IMR-90 (cell line): ENCODE measurements around the gene PRDM15. TPM values are rescaled to one million over a fixed set of nuclear protein-coding genes. Genes with fewer than 3 reads are reported as not detected.

Experiments used
- ATAC-seq: fragments of 200-7000 bp; cut with Tn5 transposase; 2 replicates; pipeline ENCODE4 v1.9.1; 2020; ENCODE audit warnings: low read depth, mild to moderate bottlenecking, moderate library complexity
- BruUV-seq: library from RNA; stranded (reverse); fragments of 400-500 nt; replicated peaks from 2 replicates; lab custom pipeline; 2021; lab: Mats Ljungman, UMichigan
- CTCF ChIA-PET: fragments of 300-600 bp; formaldehyde crosslinking; extraction: SDS; loops from one replicate; lab custom pipeline; 2021; ENCODE audit warnings: antibody characterized with exemption; lab: Yijun Ruan, JAX
- POLR2A ChIA-PET: fragments of 300-600 bp; sonication (Branson Sonifier 250); formaldehyde crosslinking; loops from one replicate; lab custom pipeline; 2022; ENCODE audit warnings: antibody characterized with exemption; ENCODE audit not compliant: unreplicated experiment; lab: Charles Lee
- DNase-seq: peaks from one replicate; pipeline ENCODE4 v3.0.0; 2013
- H2AFZ ChIP-seq: replicated peaks from 2 replicates; pipeline ENCODE3; 2013; ENCODE audit warnings: low read length, mild to moderate bottlenecking; ENCODE audit not compliant: poor library complexity
- H2AK5ac ChIP-seq: 2 replicates; pipeline ENCODE4 v1.6.1; 2013; ENCODE audit warnings: low read depth, low read length, inconsistent platforms
- H2AK9ac ChIP-seq: replicated peaks from 2 replicates; pipeline ENCODE3; 2013; ENCODE audit warnings: mild to moderate bottlenecking, low read depth, low read length, moderate library complexity; ENCODE audit not compliant: poor library complexity
- H2BK120ac ChIP-seq: 2 replicates; pipeline ENCODE4 v1.6.1; 2013; ENCODE audit warnings: low read depth, low read length, inconsistent platforms
- H2BK15ac ChIP-seq: 3 replicates; pipeline ENCODE4 v1.6.1; 2013; ENCODE audit warnings: low read depth, low read length, inconsistent platforms
- H2BK20ac ChIP-seq: 2 replicates; pipeline ENCODE4 v1.6.1; 2013; ENCODE audit warnings: low read depth, mild to moderate bottlenecking, inconsistent platforms, low read length, moderate library complexity
- H2BK5ac ChIP-seq: 2 replicates; pipeline ENCODE4 v1.6.1; 2013; ENCODE audit warnings: mild to moderate bottlenecking, low read depth, low read length, inconsistent platforms; ENCODE audit not compliant: poor library complexity, severe bottlenecking
- H3K14ac ChIP-seq: replicated peaks from 2 replicates; pipeline ENCODE4 v1.6.1; 2013; ENCODE audit warnings: low read depth, low read length, inconsistent platforms
- H3K18ac ChIP-seq: 2 replicates; pipeline ENCODE4 v1.6.1; 2013; ENCODE audit warnings: low read depth, low read length, control low read depth
- H3K23ac ChIP-seq: 2 replicates; pipeline ENCODE4 v1.6.1; 2013; ENCODE audit warnings: low read depth, low read length, inconsistent platforms
- H3K27ac ChIP-seq: 2 replicates; pipeline ENCODE4 v1.5.1; 2013; ENCODE audit warnings: mild to moderate bottlenecking, control low read depth, low read length; ENCODE audit not compliant: insufficient read depth
- H3K27me3 ChIP-seq: 2 replicates; pipeline ENCODE4 v1.6.1; 2013; ENCODE audit warnings: low read length; ENCODE audit not compliant: control insufficient read depth, insufficient read depth
- H3K36me3 ChIP-seq: 2 replicates; pipeline ENCODE4 v1.6.1; 2013; ENCODE audit warnings: low read length, mixed read lengths; ENCODE audit not compliant: control insufficient read depth, insufficient read depth
- H3K4ac ChIP-seq: 2 replicates; pipeline ENCODE4 v1.6.1; 2013; ENCODE audit warnings: low read depth, low read length, inconsistent platforms
- H3K4me1 ChIP-seq: 2 replicates; pipeline ENCODE4 v1.6.1; 2013; ENCODE audit warnings: low read length, mixed read lengths; ENCODE audit not compliant: control insufficient read depth, insufficient read depth
- H3K4me2 ChIP-seq: 2 replicates; pipeline ENCODE4 v1.6.1; 2013; ENCODE audit warnings: low read depth, mild to moderate bottlenecking, control low read depth, low read length, moderate library complexity
- H3K4me3 ChIP-seq: 2 replicates; pipeline ENCODE4 v1.5.1; 2013; ENCODE audit warnings: low read depth, mild to moderate bottlenecking, control low read depth, low read length, moderate library complexity; ENCODE audit not compliant: insufficient read depth
- H3K56ac ChIP-seq: 2 replicates; pipeline ENCODE4 v1.6.1; 2013; ENCODE audit warnings: low read length, inconsistent platforms; ENCODE audit not compliant: insufficient read depth; ENCODE audit errors: extremely low read depth
- H3K79me1 ChIP-seq, 2 experiments: 2 replicates each; pipeline ENCODE4 v1.6.1; 2013; ENCODE audit warnings: low read length in 2 of 2, inconsistent platforms in 1 of 2, low read depth in 1 of 2
- H3K9ac ChIP-seq: 2 replicates; pipeline ENCODE4 v1.6.1; 2013; ENCODE audit warnings: low read depth, low read length, control low read depth
- H3K9me1 ChIP-seq: 2 replicates; pipeline ENCODE4 v1.6.1; 2013; ENCODE audit warnings: low read length, inconsistent platforms; ENCODE audit not compliant: insufficient read depth
- H3K9me3 ChIP-seq: 2 replicates; pipeline ENCODE4 v1.6.1; 2013; ENCODE audit warnings: low read length; ENCODE audit not compliant: control insufficient read depth, insufficient read depth
- H4K20me1 ChIP-seq: 2 replicates; pipeline ENCODE4 v1.6.1; 2013; ENCODE audit warnings: low read length, inconsistent platforms; ENCODE audit not compliant: insufficient read depth
- H4K5ac ChIP-seq: 2 replicates; pipeline ENCODE4 v1.6.1; 2013; ENCODE audit warnings: mild to moderate bottlenecking, low read depth, low read length, control low read depth
- H4K8ac ChIP-seq, 2 experiments: 2 replicates each; pipeline ENCODE4 v1.6.1; 2013; ENCODE audit warnings: low read depth in 2 of 2, low read length in 2 of 2, control low read depth in 1 of 2, inconsistent platforms in 1 of 2
- H4K91ac ChIP-seq: 2 replicates; pipeline ENCODE4 v1.6.1; 2013; ENCODE audit warnings: low read depth, low read length, inconsistent platforms; ENCODE audit not compliant: insufficient read depth
- BHLHE40 ChIP-seq: fragments of 150-350 bp; IDR thresholded peaks from 2 replicates; pipeline ENCODE4 v1.6.1; 2016; ENCODE audit warnings: mild to moderate bottlenecking, low read depth, low read length
- CHD1 ChIP-seq: IDR thresholded peaks from 2 replicates; pipeline ENCODE4 v1.6.1; 2012; ENCODE audit warnings: low read depth, low read length, improper control_type of control experiment
- ELK1 ChIP-seq: fragments of 150-350 bp; IDR thresholded peaks from 2 replicates; pipeline ENCODE4 v1.6.1; 2016; ENCODE audit warnings: low read depth, mild to moderate bottlenecking, low read length, moderate library complexity, borderline replicate concordance
- FOS ChIP-seq: fragments of 150-350 bp; IDR thresholded peaks from 2 replicates; pipeline ENCODE4 v1.6.1; 2016; ENCODE audit warnings: low read depth, low read length
- MAFK ChIP-seq: IDR thresholded peaks from 2 replicates; pipeline ENCODE4 v1.6.1; 2012; ENCODE audit warnings: low read depth, low read length, improper control_type of control experiment
- MAZ ChIP-seq: IDR thresholded peaks from 2 replicates; pipeline ENCODE4 v1.6.1; 2012; ENCODE audit warnings: low read depth, mild to moderate bottlenecking, low read length, improper control_type of control experiment, moderate library complexity, borderline replicate concordance
- MXI1 ChIP-seq: IDR thresholded peaks from 2 replicates; pipeline ENCODE4 v1.6.1; 2012; ENCODE audit warnings: low read depth, mild to moderate bottlenecking, low read length, moderate library complexity, borderline replicate concordance
- NFE2L2 ChIP-seq: fragments of 150-350 bp; IDR thresholded peaks from 2 replicates; pipeline ENCODE4 v1.6.1; 2016; ENCODE audit warnings: low read depth, mild to moderate bottlenecking, low read length
- POLR2A ChIP-seq: IDR thresholded peaks from 2 replicates; pipeline ENCODE4 v1.6.1; 2012; ENCODE audit warnings: mild to moderate bottlenecking, low read depth, low read length
- RAD21 ChIP-seq: IDR thresholded peaks from 2 replicates; pipeline ENCODE4 v1.6.1; 2012; ENCODE audit warnings: low read length, improper control_type of control experiment
- RFX5 ChIP-seq: IDR thresholded peaks from 2 replicates; pipeline ENCODE4 v1.8.0; 2012; ENCODE audit warnings: low read depth, mild to moderate bottlenecking, low read length, moderate library complexity
- SMC3 ChIP-seq: fragments of 150-350 bp; IDR thresholded peaks from 2 replicates; pipeline ENCODE4 v1.6.1; 2016; ENCODE audit warnings: low read depth, mild to moderate bottlenecking, antibody characterized with exemption, low read length, moderate library complexity
- USF2 ChIP-seq: fragments of 150-350 bp; IDR thresholded peaks from 2 replicates; pipeline ENCODE4 v1.6.1; 2017; ENCODE audit warnings: mild to moderate bottlenecking, antibody characterized with exemption, low read length, low read depth
- WGBS, 2 experiments: methylation state at CpG; one replicate each; pipeline versions ENCODE4 v1.1.5 to v1.1.7; 2013; ENCODE audit warnings: missing lambda C conversion rate in 2 of 2; ENCODE audit not compliant: insufficient read length in 1 of 2; ENCODE audit errors: extremely low coverage in 2 of 2; 5-methylcytosine and 5-hydroxymethylcytosine counted together
- dilution Hi-C: fragments of 300-500 bp; cut with HindIII; formaldehyde crosslinking; loops from one replicate; pipeline ENCODE4 v1.14.3; 2018; ENCODE audit warnings: low sequenced_read_pairs; ENCODE audit not compliant: unreplicated experiment
- in situ Hi-C: fragments of 300-500 bp; cut with MboI; formaldehyde crosslinking; loops from 3 replicates; pipeline ENCODE4 v1.14.3; 2019; ENCODE audit warnings: low sequenced_read_pairs, inconsistent platforms, mixed read lengths
- intact Hi-C: fragments of 100-400 bp; cut with micrococcal nuclease; formaldehyde crosslinking; loops from 2 replicates; pipeline ENCODE4 v1.10.0; 2022
- polyA plus RNA-seq, 3 experiments: library from polyadenylated mRNA; depleted of rRNA; stranded (reverse); fragments of >200 nt; gene quantifications; 2 replicates each; pipeline ENCODE4 v1.2.3, GENCODE V29; 2012; ENCODE audit warnings: low replicate concordance in 1 of 3
- total RNA-seq: library from RNA; depleted of rRNA; stranded (reverse); fragments of >200 nt; gene quantifications from 2 replicates; pipeline ENCODE4 v1.2.3, GENCODE V29; 2012
- TF ChIP-seq, protein P1 (sequence below): conservative IDR thresholded peaks from 2 replicates; pipeline ENCODE4 v1.5.1; 2012; ENCODE audit warnings: mild to moderate bottlenecking, low read depth, low read length, improper control_type of control experiment

PRDM15 gene
- total and polyA plus RNA-seq, 2 of the 4 experiments (the other 2 are of a cell fraction): 7.3 to 8.8 TPM

DNA sequence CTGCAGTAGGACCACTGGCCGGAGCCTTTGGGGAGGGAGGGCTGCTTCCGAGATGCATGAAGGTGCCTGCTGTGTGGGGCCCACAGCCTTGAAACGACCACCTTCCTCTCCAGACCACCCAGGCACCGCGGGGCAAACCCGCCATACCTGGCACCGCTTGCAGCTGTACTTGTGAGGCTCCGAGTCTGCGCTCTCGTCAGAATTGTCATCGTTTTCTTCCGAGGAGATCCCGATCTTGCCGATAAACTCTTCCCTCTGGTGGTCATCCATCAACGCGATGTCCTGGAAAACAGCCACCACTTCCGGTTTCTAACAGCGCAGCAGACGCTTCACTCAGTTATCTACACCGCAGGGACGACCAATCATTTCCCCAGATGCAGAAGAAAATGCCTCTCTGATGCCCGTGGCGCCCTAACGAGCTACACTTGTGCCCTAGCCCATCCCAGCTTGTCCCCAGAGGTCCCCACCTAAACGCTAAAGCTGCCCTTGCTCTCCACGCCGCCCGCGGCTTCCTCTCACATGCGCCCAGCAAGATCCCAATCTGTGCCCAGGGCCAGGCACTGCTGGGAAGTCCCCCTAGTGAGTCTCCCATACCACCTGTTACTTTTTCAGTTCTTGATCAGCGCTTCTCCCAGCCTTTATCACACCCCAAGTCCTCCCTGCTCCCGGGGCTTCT is 57.2 kb downstream of the PRDM15 start:
- H4K20me1 ChIP-seq: no peaks in the 10 kb centered on the region
- TF ChIP-seq, protein P1, sequence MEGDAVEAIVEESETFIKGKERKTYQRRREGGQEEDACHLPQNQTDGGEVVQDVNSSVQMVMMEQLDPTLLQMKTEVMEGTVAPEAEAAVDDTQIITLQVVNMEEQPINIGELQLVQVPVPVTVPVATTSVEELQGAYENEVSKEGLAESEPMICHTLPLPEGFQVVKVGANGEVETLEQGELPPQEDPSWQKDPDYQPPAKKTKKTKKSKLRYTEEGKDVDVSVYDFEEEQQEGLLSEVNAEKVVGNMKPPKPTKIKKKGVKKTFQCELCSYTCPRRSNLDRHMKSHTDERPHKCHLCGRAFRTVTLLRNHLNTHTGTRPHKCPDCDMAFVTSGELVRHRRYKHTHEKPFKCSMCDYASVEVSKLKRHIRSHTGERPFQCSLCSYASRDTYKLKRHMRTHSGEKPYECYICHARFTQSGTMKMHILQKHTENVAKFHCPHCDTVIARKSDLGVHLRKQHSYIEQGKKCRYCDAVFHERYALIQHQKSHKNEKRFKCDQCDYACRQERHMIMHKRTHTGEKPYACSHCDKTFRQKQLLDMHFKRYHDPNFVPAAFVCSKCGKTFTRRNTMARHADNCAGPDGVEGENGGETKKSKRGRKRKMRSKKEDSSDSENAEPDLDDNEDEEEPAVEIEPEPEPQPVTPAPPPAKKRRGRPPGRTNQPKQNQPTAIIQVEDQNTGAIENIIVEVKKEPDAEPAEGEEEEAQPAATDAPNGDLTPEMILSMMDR: no peak
- TF ChIP-seq ELK1: no peak
- no peak for TF ChIP-seq MXI1
- TF ChIP-seq MAZ: no peak
- TF ChIP-seq RAD21: no peak
- no peak for TF ChIP-seq CHD1
- TF ChIP-seq FOS: no peak
- no peak for TF ChIP-seq NFE2L2
- no peak for TF ChIP-seq USF2
- TF ChIP-seq SMC3: no peak
- TF ChIP-seq BHLHE40: no peak
- no peak for TF ChIP-seq RFX5
- TF ChIP-seq POLR2A: no peak
- TF ChIP-seq MAFK: no peak
- no peaks in the 10 kb centered on the region for H3K27me3 ChIP-seq
- no peaks in the 10 kb centered on the region for H3K9me3 ChIP-seq
- H3K36me3 ChIP-seq: peaks cover 13% of the 10 kb centered on the region
- H4K8ac ChIP-seq: no peak overlapping the region
- H2AK9ac ChIP-seq: no peak overlapping the region
- DNase-seq (no peak), ATAC-seq (no peak)
- H3K9ac ChIP-seq: no peak overlapping the region
- no peak overlapping the region for H3K4me2 ChIP-seq
- H3K14ac ChIP-seq: no peak overlapping the region
- no peak overlapping the region for H2AK5ac ChIP-seq
- H3K4ac ChIP-seq: no peak overlapping the region
- no peak overlapping the region for H3K18ac ChIP-seq
- no peak overlapping the region for H2BK5ac ChIP-seq
- H3K4me3 ChIP-seq: no peak overlapping the region
- H2BK15ac ChIP-seq: no peak overlapping the region
- no peak overlapping the region for H2AFZ ChIP-seq
- H3K56ac ChIP-seq: no peak overlapping the region
- no peak overlapping the region for H4K5ac ChIP-seq
- dilution Hi-C loops (no loop called here), in situ Hi-C loops (no loop called here), intact Hi-C loops (no loop called here)
- no peak overlapping the region for H4K91ac ChIP-seq
- H3K9me1 ChIP-seq: no peaks in the 10 kb centered on the region
- 75% methylated on average over 25 of the region's 32 CpGs; no CpG with 5 or more reads in 1 of the 2 experiments for WGBS, 2 experiments
- no peak overlapping the region for H3K27ac ChIP-seq
- H2BK120ac ChIP-seq: no peak overlapping the region
- H3K23ac ChIP-seq: no peak overlapping the region
- no TSS peak for BruUV-seq
- H3K79me1 ChIP-seq: no peaks in the 10 kb centered on the region
- no peaks in the 10 kb centered on the region for H3K4me1 ChIP-seq
- no peak overlapping the region for H2BK20ac ChIP-seq
- CTCF ChIA-PET: no interaction called here
- POLR2A ChIA-PET: no interaction called here
